ENCODE data around the gene SFMBT1. TPM values are rescaled to one million over a fixed set of nuclear protein-coding genes. Genes with fewer than 3 reads are reported as not detected.

Gene SFMBT1
- total RNA-seq, 4 donors from 2014 or later = 21.3 to 31.6 (median 21.5) TPM

DNA sequence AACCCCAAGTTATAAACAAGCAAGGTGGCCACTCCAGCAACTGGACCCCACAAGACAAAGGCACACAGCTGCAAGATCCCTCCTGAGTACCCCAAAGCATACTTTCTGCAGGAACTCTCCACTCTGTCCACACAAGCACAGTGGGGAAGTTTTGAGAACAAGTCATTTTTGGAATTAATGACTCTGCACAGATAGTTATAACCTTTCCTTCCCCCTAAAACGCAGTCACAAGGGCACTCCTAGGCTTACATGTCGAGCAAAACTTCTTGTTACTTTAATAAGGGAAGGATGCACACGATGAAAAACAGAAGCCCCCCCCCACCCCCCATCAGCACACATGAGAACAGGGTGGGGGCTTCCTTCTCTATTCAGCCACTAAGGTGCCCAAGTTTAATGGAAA lies 149.7 kb downstream of the SFMBT1 start:
- Histone ChIP-seq H3K36me3 (no peaks in the 10 kb centered on the region), H3K27ac (peak overlapping the region in 2 of 4 donors; percentile 82 to 86), H3K4me1 (peaks cover 0 to 63% (median 39%) of the 10 kb centered on the region in 3 donors), H3K27me3 (no peaks in the 10 kb centered on the region), H3K4me3 (peak overlapping the region; percentile 51 to 78), H3K9me3 (no peaks in the 10 kb centered on the region)
- TF ChIP-seq POLR2AphosphoS5 (IDR thresholded peaks at IDR 0.05) (no peak), POLR2A (IDR thresholded peaks at IDR 0.05) (no peak), CTCF (IDR thresholded peaks at IDR 0.05) (no peak)
- no peak for ATAC-seq
- 20% methylated on average over 3 of the region's 3 CpGs; no CpG with 5 or more reads in 1 of the 2 donors for WGBS, 2 donors (ENCODE audit: low coverage in 1 of 2)

DNA sequence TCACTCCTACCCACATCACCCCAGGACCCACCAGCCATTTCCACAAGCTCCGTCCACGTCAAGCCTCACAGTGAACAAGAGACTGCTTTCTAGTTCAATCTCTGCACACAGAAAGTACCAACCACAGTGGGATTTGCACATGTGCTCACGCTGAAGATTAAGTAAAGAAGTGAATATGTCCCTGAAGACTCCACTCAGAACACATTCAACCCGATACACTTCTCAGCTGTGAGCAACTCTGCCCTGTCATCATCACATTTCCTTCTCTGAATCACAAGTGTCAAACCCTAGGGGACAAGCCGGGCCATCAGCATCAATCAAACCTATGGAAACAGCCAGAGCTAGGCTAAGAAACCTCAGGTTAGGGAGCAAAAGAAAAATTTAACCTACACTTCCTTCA lies 150.5 kb downstream of the SFMBT1 start:
- Histone ChIP-seq H3K4me1 (peaks cover 0 to 65% (median 39%) of the 10 kb centered on the region in 3 donors), H3K9me3 (no peaks in the 10 kb centered on the region), H3K27ac (peak overlapping the region in 3 of 4 donors; percentile 10 to 86 (median 82)), H3K4me3 (no peak overlapping the region), H3K27me3 (no peaks in the 10 kb centered on the region), H3K36me3 (no peaks in the 10 kb centered on the region)
- no peak for TF ChIP-seq POLR2AphosphoS5 (IDR thresholded peaks at IDR 0.05)
- TF ChIP-seq CTCF (IDR thresholded peaks at IDR 0.05) = no peak
- no peak for TF ChIP-seq POLR2A (IDR thresholded peaks at IDR 0.05)
- TF ChIP-seq EP300 (IDR thresholded peaks at IDR 0.05) = no peak
- no peak for ATAC-seq
- WGBS, 2 donors (ENCODE audit: low coverage in 1 of 2) = 70% methylated on average over 5 of the region's 5 CpGs; no CpG with 5 or more reads in 1 of the 2 donors

GRCh38 chr3:52894756-52895155 lies 151.1 kb downstream of the SFMBT1 start:
- peaks cover 0 to 65% (median 39%) of the 10 kb centered on the region in 3 donors for H3K4me1 ChIP-seq
- H3K9me3 ChIP-seq = no peaks in the 10 kb centered on the region
- H3K36me3 ChIP-seq = no peaks in the 10 kb centered on the region
- no peak for ATAC-seq
- H3K4me3 ChIP-seq = no peak overlapping the region
- H3K27ac ChIP-seq = peak overlapping the region in 3 of 4 donors; percentile 10 to 86 (median 56)
- TF ChIP-seq POLR2A (IDR thresholded peaks at IDR 0.05) = no peak
- TF ChIP-seq POLR2AphosphoS5 (IDR thresholded peaks at IDR 0.05) = no peak
- no peak for TF ChIP-seq EP300 (IDR thresholded peaks at IDR 0.05)
- TF ChIP-seq CTCF (IDR thresholded peaks at IDR 0.05) = no peak
- H3K27me3 ChIP-seq = no peaks in the 10 kb centered on the region
- 59 to 82% methylated on average over 5 to 8 of the region's 10 CpGs for WGBS, 2 donors (ENCODE audit: low coverage in 1 of 2)

- H3K9me3 ChIP-seq = no peaks in the 10 kb centered on the region
- H3K4me1 ChIP-seq = peaks cover 0 to 65% (median 39%) of the 10 kb centered on the region in 3 donors
- H3K27me3 ChIP-seq = no peaks in the 10 kb centered on the region
- no peak overlapping the region for H3K4me3 ChIP-seq
- ATAC-seq = no peak
- peak overlapping the region in 3 of 4 donors; percentile 12 to 56 (median 55) for H3K27ac ChIP-seq
- 50 to 60% methylated on average over 2 of the region's 4 CpGs for WGBS, 2 donors (ENCODE audit: low coverage in 1 of 2)
- H3K36me3 ChIP-seq = no peaks in the 10 kb centered on the region
- TF ChIP-seq POLR2A (IDR thresholded peaks at IDR 0.05) (no peak), EP300 (IDR thresholded peaks at IDR 0.05) (no peak), CTCF (IDR thresholded peaks at IDR 0.05) (no peak), POLR2AphosphoS5 (IDR thresholded peaks at IDR 0.05) (no peak)
Observed at GRCh38 chr3:52893723-52894122, 152.2 kb downstream of the SFMBT1 start.

GRCh38 chr3:52892625-52893311 lies 153.1 kb downstream of the SFMBT1 start:
- H3K27me3 ChIP-seq = no peaks in the 10 kb centered on the region
- no peak for ATAC-seq
- peak overlapping the region in 2 of 4 donors; percentile 55 to 56 for H3K27ac ChIP-seq
- peaks cover 0 to 61% (median 36%) of the 10 kb centered on the region in 3 donors for H3K4me1 ChIP-seq
- WGBS, 2 donors (ENCODE audit: low coverage in 1 of 2) = 61 to 62% methylated on average over 6 to 8 of the region's 8 CpGs
- H3K9me3 ChIP-seq = no peaks in the 10 kb centered on the region
- peak overlapping the region in 1 of 2 donors; percentile 13 for H3K4me3 ChIP-seq
- H3K36me3 ChIP-seq = no peaks in the 10 kb centered on the region
- TF ChIP-seq CTCF (IDR thresholded peaks at IDR 0.05) (peak in 1 of 4 experiments; percentile 2), POLR2A (IDR thresholded peaks at IDR 0.05) (no peak)
